K562 (cell line): ENCODE data around the gene DYNLL1. TPM values are rescaled to one million over a fixed set of nuclear protein-coding genes. Genes with fewer than 3 reads are reported as not detected.

ENCODE experiments used
- AFF1 ChIP-seq, 2 experiments: fragments of 450-650 bp; IDR thresholded peaks; 2 replicates each; pipeline ENCODE4 v1.6.1; 2018; ENCODE audit warnings: mild to moderate bottlenecking in 2 of 2, low read depth in 1 of 2; ENCODE audit not compliant: partially characterized antibody in 2 of 2
- BRD4 ChIP-seq: fragments of 200-600 bp; sonication (generic); IDR thresholded peaks from 2 replicates; pipeline ENCODE4 v1.6.1; 2017; ENCODE audit warnings: inconsistent platforms
- GATA2 ChIP-seq: sonication (generic); formaldehyde crosslinking; IDR thresholded peaks from 2 replicates; pipeline ENCODE4 v1.4.0; 2020; ENCODE audit warnings: mild to moderate bottlenecking, missing genetic modification reagents
- LARP7 ChIP-seq: fragments of 450-650 bp; IDR thresholded peaks from 2 replicates; pipeline ENCODE4 v1.6.1; 2016
- MAFG ChIP-seq: fragments of 450-650 bp; conservative IDR thresholded peaks from 2 replicates; pipeline ENCODE4 v1.6.1; 2016; ENCODE audit warnings: missing genetic modification characterization, missing compliant biosample characterization
- NR2C2 ChIP-seq, 2 experiments: fragments of 200-800 bp in 1 of 2; sonication (Bioruptor generic) in 1 of 2; sonication (generic) in 1 of 2; formaldehyde crosslinking in 1 of 2; IDR thresholded peaks; 2 replicates each; pipeline versions ENCODE4 v1.6.1 to v1.8.0; 2016 to 2022; ENCODE audit warnings: mild to moderate bottlenecking in 1 of 2, missing compliant biosample characterization in 1 of 2, missing genetic modification characterization in 1 of 2, missing genetic modification reagents in 1 of 2
- PHF20 ChIP-seq: fragments of 450-650 bp; IDR thresholded peaks from 2 replicates; pipeline ENCODE4 v1.6.1; 2018; ENCODE audit not compliant: partially characterized antibody
- PRPF4 ChIP-seq: fragments of 200-400 bp; formaldehyde crosslinking; IDR thresholded peaks from one replicate; pipeline ENCODE4 v1.6.1; 2017; ENCODE audit warnings: low read length, low read depth, mild to moderate bottlenecking; ENCODE audit not compliant: insufficient read depth, poor library complexity, severe bottlenecking
- RBFOX2 ChIP-seq: fragments of 200-400 bp; formaldehyde crosslinking; IDR thresholded peaks from 2 replicates; pipeline ENCODE4 v1.6.1; 2017; ENCODE audit warnings: low read depth, mild to moderate bottlenecking, low read length, moderate library complexity
- SETDB1 ChIP-seq: IDR thresholded peaks from one replicate; pipeline ENCODE4 v1.6.1; 2012; ENCODE audit warnings: low read length, control low read depth, inconsistent platforms
- SMC3 ChIP-seq: conservative IDR thresholded peaks from 2 replicates; pipeline ENCODE4 v1.6.1; 2011; ENCODE audit warnings: low read depth, low read length, improper control_type of control experiment; ENCODE audit not compliant: insufficient read depth
- SOX6 ChIP-seq: fragments of 450-650 bp; IDR thresholded peaks from 2 replicates; pipeline ENCODE4 v1.6.1; 2014; ENCODE audit warnings: mild to moderate bottlenecking
- TAF1 ChIP-seq: IDR thresholded peaks from 2 replicates; pipeline ENCODE4 v1.6.1; 2011; ENCODE audit warnings: mild to moderate bottlenecking, low read length, moderate library complexity; ENCODE audit not compliant: insufficient read depth, control insufficient read depth, severe bottlenecking; ENCODE audit errors: extremely low read depth
- TAF7 ChIP-seq: fragments of 450-650 bp; IDR thresholded peaks from 2 replicates; pipeline ENCODE4 v1.6.1; 2016; ENCODE audit warnings: missing genetic modification characterization, missing compliant biosample characterization
- ZNF785 ChIP-seq: fragments of 250-450 bp; sonication (Bioruptor Pico); IDR thresholded peaks from 2 replicates; pipeline ENCODE4 v1.4.0; 2020; ENCODE audit warnings: mild to moderate bottlenecking
- polyA plus RNA-seq, 8 experiments: library from polyadenylated mRNA; depleted of rRNA in 4 of 8; stranded (reverse) in 5 of 8; unstranded in 3 of 8; fragments of >200 nt; fragmentation: Nextera tagmentation in 2 of 8; fragmentation: Illumina TruSeq in 1 of 8; extraction: Ambion mirVana in 2 of 8; extraction: Trizol in 1 of 8; gene quantifications; 2 replicates each; pipeline versions ENCODE4 v1.2.1 to v1.2.3, GENCODE V29; 2011 to 2014; ENCODE audit warnings: inconsistent platforms in 1 of 8, missing spikeins in 1 of 8
- total RNA-seq, 7 experiments: library from RNA; depleted of rRNA in 6 of 7; stranded (reverse); fragments of >200 nt in 6 of 7; fragmentation: Illumina TruSeq in 2 of 7; extraction: Trizol in 2 of 7; gene quantifications; 2 replicates each; pipeline versions ENCODE4 v1.2.1 to v1.2.3, GENCODE V29; 2011 to 2021; ENCODE audit warnings: low replicate concordance in 1 of 7
- TF ChIP-seq, protein P1 (sequence below): fragments of 250-450 bp; sonication (Bioruptor Pico); IDR thresholded peaks from 2 replicates; pipeline ENCODE4 v1.4.0; 2020; ENCODE audit warnings: borderline replicate concordance
- TF ChIP-seq, protein P2 (sequence below): fragments of 450-650 bp; formaldehyde crosslinking; conservative IDR thresholded peaks from 2 replicates; pipeline ENCODE4 v1.4.0; 2022; ENCODE audit warnings: mild to moderate bottlenecking, missing genetic modification characterization
- TF ChIP-seq, protein P3 (sequence below): fragments of 250-450 bp; sonication (Bioruptor Pico); IDR thresholded peaks from 2 replicates; pipeline ENCODE4 v1.8.0; 2022; ENCODE audit warnings: moderate library complexity, mild to moderate bottlenecking, inconsistent platforms

The DYNLL1 gene
- total and polyA plus RNA-seq, 9 of the 15 experiments (the other 6 are each of a cell fraction or from before 2014, with no cell fraction given): 303 to 1,112 (median 468) TPM

DNA sequence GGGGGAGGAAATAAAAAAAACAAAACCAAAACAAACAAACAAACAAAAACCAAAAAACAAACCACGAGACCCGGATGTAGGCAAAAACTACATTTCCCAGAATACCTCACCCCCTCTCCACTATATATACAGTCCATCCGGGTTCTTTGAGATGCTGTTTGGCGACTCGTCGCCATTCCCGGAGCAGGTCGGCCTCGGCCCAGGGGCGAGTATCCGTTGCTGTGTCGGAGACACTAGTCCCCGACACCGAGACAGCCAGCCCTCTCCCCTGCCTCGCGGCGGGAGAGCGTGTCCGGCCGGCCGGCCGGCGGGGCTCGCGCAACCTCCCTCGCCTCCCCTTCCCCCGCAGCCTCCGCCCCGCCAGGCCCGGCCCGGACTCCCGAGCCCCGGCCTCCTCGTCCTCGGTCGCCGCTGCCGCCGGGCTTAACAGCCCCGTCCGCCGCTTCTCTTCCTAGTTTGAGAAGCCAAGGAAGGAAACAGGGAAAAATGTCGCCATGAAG, 38.3 kb downstream of the DYNLL1 start, which contains the start of gene RNF10 (continued):
- TF ChIP-seq, protein P1, sequence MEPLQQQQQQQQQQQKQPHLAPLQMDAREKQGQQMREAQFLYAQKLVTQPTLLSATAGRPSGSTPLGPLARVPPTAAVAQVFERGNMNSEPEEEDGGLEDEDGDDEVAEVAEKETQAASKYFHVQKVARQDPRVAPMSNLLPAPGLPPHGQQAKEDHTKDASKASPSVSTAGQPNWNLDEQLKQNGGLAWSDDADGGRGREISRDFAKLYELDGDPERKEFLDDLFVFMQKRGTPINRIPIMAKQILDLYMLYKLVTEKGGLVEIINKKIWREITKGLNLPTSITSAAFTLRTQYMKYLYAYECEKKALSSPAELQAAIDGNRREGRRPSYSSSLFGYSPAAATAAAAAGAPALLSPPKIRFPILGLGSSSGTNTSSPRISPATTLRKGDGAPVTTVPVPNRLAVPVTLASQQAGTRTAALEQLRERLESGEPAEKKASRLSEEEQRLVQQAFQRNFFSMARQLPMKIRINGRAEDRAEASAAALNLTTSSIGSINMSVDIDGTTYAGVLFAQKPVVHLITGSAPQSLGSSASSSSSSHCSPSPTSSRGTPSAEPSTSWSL: no peak
- no peak for TF ChIP-seq ZNF785 (CRISPR knock-in tag)
- TF ChIP-seq, protein P2, sequence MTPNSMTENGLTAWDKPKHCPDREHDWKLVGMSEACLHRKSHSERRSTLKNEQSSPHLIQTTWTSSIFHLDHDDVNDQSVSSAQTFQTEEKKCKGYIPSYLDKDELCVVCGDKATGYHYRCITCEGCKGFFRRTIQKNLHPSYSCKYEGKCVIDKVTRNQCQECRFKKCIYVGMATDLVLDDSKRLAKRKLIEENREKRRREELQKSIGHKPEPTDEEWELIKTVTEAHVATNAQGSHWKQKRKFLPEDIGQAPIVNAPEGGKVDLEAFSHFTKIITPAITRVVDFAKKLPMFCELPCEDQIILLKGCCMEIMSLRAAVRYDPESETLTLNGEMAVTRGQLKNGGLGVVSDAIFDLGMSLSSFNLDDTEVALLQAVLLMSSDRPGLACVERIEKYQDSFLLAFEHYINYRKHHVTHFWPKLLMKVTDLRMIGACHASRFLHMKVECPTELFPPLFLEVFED (CRISPR knock-in tag): peak; percentile 71; the same call in 1 of the 2 replicates
- TF ChIP-seq MAFG (tag): no peak
- peak; percentile 92 for TF ChIP-seq RBFOX2
- 0 out of 2 replicates have a peak, but pooled peaks have one; percentile 24 for TF ChIP-seq SOX6
- no peak for TF ChIP-seq PHF20
- TF ChIP-seq PRPF4: no peak
- no peak for TF ChIP-seq LARP7
- TF ChIP-seq SETDB1: no peak
- no peak for TF ChIP-seq SMC3
- 0 out of 2 replicates have a peak, but pooled peaks have one; percentile 59 for TF ChIP-seq BRD4
- TF ChIP-seq NR2C2 (CRISPR knock-in tag; IDR thresholded peaks at IDR 0.05): no peak
- TF ChIP-seq NR2C2 (tag; IDR thresholded peaks at IDR 0.05): peak; percentile 41; the same call in 1 of the 2 replicates
- TF ChIP-seq, protein P3, sequence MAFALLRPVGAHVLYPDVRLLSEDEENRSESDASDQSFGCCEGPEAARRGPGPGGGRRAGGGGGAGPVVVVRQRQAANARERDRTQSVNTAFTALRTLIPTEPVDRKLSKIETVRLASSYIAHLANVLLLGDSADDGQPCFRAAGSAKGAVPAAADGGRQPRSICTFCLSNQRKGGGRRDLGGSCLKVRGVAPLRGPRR (CRISPR knock-in tag): no peak
- TF ChIP-seq TAF1: peak; percentile 78
- peak in 1 of 2 experiments; percentile 84 for TF ChIP-seq AFF1 (IDR thresholded peaks at IDR 0.05; ENCODE audit: low read depth in 1 of 2, partially characterized antibody in 2 of 2)
- no peak for TF ChIP-seq GATA2 (CRISPR knock-in tag)
- no peak for TF ChIP-seq TAF7
